Kidney glomerular epithelial cell (primary cell): Measurements from ENCODE around the gene PPP6R2.
A peak's percentile ranks its signal among the peaks of the same experiment; 100 is the strongest.
"Not testable (repeated sequence)": the region's sequence is repeated elsewhere in the genome, so short reads cannot be mapped to it uniquely, and the experiment has no call there.

Source experiments
- DNase-seq: peaks from one replicate; lab custom pipeline; 2025; lab: John Stamatoyannopoulos, UW

PPP6R2 gene

DNA sequence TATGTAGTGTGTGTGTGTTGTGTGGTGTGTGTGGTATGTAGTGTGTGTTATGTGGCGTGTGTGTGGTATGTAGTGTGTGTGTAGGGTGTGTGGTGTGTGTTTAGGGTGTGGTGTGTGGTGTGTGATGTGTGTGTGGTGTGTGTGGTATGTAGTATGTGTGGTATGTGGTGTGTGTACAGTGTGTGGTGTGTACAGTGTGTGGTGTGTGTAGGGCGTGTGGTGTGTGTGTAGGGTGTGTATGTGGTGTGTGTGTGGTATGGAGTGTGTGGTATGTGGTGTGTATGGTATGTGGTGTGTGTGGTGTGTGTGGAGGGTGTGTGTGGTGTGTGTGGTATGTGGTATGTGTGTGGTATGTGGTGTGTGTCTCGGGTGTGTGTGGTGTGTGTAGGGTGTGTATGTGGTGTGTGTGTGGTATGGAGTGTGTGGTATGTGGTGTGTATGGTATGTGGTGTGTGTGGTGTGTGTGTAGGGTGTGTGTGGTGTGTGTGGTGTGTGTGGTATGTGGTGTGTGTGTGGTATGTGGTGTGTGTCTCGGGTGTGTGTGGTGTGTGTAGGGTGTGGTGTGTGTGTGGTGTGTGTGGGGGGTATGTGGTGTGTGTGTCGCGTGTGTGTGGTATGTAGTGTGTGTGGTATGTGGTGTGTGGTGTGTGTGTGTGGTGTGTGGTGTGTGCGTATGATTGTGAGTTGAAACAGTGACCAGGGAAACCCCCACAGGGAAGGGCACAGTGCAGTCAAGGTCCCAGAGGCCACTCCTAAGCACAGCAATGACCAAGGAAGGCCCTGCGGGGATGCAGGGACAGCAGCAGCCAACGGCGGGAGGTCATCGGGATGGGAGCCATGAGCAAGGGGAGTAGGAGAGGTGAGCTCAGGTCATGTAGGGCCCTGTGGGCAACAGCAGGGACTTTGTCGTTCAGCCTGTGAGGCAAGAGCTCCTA lies 2.9 kb upstream of the PPP6R2 start:
- no peak for DNase-seq

GRCh38 chr22:50341977-50342650 lies 1.0 kb upstream of the PPP6R2 start:
- peak; percentile 71 for DNase-seq

DNA sequence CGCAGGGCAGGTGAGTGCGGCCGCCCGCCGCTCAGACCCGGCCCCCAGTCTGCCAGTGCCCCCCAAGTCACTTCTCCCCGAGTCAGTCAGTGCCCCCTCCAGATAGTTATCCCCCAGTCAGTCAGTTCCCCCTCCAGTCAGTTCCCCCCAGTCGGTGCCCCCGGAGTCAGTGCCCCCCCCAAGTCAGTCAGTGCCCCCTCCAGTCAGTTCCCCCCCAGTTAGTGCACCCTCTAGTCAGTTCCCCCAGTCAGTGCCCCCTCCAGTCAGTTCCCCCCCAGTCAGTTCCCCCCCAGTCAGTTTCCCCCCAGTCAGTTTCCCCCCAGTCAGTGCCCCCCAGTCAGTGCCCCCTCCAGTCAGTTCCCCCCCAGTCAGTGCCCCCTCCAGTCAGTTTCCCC lies 411 bp downstream of the PPP6R2 start:
- DNase-seq: no peak

DNA sequence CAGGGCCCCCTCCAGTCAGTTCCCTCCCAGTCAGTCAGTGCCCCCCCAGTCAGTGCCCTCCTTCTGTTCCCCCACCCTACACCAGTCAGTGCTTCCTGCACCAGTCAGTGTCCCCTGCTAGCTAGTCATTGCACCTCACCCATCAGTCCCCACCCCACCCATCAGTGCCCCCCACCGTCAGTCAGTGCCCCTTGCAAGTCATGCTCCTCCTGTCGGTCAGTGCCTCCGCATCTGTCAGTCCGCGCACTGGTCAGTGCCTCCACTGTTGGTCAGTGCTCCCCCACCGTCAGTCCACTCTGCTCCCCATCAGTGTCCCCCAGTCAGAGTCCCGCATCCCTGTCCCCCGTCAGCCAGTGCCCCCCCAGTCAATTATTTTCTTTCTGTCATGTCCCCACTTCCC lies 3.3 kb downstream of the PPP6R2 start:
- DNase-seq: no peak

- no peak for DNase-seq
Measured at GRCh38 chr22:50347157-50347556, 4.0 kb downstream of the PPP6R2 start.

GRCh38 chr22:50348058-50348457 lies 4.9 kb downstream of the PPP6R2 start:
- DNase-seq: no peak

- DNase-seq: no peak
Measured at GRCh38 chr22:50356186-50356585, 13.1 kb downstream of the PPP6R2 start.

GRCh38 chr22:50357222-50357621 lies 14.1 kb downstream of the PPP6R2 start:
- DNase-seq: no peak

GRCh38 chr22:50357756-50358155 lies 14.6 kb downstream of the PPP6R2 start:
- no peak for DNase-seq

DNA sequence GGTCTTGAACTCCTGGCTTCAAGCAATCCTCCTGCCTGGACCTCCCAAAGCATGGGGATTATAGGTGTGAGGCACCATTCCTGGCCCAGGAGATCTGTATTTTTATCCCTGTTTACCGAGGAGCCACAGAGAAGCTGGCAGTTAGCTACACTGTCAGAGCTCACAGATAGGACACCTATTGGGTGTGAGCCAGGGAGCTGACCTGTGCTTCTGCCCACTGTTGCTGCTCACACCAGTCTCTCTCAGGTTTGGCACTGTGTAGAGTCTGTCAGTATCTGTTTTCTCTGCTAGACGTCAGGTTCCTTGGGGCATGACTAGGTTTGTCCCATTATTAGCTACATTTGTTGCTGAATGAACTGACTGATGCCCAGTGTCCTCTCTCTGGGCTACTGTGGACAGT lies 17.5 kb downstream of the PPP6R2 start:
- no peak for DNase-seq

GRCh38 chr22:50361222-50361621 lies 18.1 kb downstream of the PPP6R2 start:
- no peak for DNase-seq

GRCh38 chr22:50361688-50362087 lies 18.6 kb downstream of the PPP6R2 start:
- DNase-seq: no peak

GRCh38 chr22:50363166-50363802 lies 20.2 kb downstream of the PPP6R2 start:
- DNase-seq: no peak

DNA sequence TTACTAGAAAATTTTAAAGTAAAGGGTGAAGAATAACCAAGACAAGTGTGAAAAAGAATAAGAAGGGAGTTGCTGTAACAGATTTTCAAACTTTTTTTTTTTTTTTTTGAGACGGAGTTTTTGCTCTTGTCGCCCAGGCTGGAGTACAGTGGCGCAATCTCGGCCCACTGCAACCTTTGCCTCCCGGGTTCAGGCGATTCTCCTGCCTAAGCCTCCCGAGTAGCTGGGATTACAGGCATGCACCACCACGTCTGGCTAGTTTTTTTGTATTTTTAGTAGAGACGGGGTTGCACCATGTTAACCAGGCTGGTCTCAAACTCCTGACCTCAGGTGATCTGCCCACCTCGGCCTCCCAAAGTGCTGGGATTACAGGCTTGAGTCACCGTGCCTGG lies 20.7 kb downstream of the PPP6R2 start:
- DNase-seq: not testable (repeated sequence)

DNA sequence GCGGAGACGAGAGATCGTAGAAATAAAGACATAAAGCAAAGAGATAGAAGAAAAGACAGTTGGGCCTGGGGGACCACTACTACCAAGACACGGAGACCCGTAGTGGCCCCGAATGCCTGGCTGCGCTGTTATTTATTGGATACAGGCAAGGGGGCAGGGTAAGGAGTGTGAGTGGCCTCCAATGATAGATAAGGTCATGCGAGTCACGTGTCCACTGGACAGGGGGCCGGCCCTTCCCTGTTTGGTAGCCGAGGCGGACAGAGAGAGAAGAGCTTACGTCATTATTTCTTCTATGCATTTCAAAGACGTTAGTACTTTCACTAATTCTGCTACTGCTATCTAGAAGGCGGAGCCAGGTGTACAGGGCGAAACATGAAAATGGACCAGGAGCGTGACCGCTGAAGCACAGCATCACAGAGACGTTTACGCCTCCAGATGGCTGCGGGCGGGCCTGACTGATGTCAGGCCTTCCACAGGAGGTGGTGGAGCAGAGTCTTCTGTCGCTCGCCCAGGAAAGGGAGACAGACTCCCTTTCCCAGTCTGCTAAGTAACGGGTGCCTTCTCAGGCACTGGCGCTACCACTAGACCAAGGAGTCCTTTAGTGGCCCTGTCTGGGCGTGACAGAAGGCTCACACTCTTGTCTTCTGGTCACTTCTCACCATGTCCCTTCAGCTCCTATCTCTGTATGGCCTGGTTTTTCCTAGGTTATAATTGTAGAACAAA lies 24.8 kb downstream of the PPP6R2 start:
- no peak for DNase-seq

GRCh38 chr22:50371101-50371648 lies 28.0 kb downstream of the PPP6R2 start:
- no peak for DNase-seq

- DNase-seq: no peak
Measured at GRCh38 chr22:50376085-50376651, 33.0 kb downstream of the PPP6R2 start.

GRCh38 chr22:50381021-50381555 lies 38.0 kb downstream of the PPP6R2 start:
- not testable (repeated sequence) for DNase-seq

DNA sequence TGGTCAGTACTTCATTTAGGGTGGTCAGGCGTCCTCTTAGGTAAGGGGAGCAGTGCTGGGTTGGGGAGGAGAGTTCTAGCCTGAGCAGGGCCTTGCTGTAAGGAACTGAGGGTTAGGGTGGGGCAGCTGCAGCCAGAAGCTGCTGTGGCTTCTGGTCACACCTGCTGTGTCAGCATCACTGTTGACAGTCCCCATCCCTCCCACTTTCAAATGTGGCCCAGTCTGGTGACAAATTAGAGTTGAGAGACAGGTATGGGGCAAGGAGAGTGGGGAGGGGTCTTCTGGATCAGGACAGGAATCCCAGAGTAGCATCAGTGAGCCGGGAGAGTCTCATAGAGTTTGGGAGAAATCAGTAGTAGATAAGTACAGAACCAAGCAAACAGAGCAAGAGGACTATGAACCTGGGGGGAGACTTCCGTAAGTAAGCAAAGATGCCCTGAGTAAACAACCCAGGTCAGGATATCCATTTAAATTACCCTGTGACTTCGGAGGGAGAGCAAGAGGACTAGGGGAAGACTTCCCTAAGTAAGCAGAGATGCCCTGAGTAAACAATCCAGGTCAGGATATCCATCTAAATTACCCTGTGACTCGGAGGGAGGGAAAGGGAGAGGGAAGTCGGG lies 53.7 kb downstream of the PPP6R2 start:
- DNase-seq: no peak

GRCh38 chr22:50397371-50398060 lies 54.4 kb downstream of the PPP6R2 start:
- not testable (repeated sequence) for DNase-seq
